T-helper 17 cell (primary cell): Measurements from ENCODE around the gene MZT2A. TPM values are rescaled to one million over a fixed set of nuclear protein-coding genes. Genes with fewer than 3 reads are reported as not detected.
A peak's percentile ranks its signal among the peaks of the same experiment; 100 is the strongest.
"Not testable (repeated sequence)": the region's sequence is repeated elsewhere in the genome, so short reads cannot be mapped to it uniquely, and the experiment has no call there.

Source experiments
- ATAC-seq: fragments of 150-1000 bp; cut with Tn5 transposase; 2 replicates; pipeline ENCODE4 v1.10.0; 2021; ENCODE audit warnings: mild to moderate bottlenecking, moderate library complexity
- DNase-seq, 3 donors: peaks; one replicate each; pipeline versions ENCODE4 v3.0.0 to v3.0.0-alpha.2; 2020 to 2021
- H3K9me3 ChIP-seq: one replicate; pipeline ENCODE4 v1.7.0; 2013; ENCODE audit warnings: low read length, mild to moderate bottlenecking; ENCODE audit not compliant: control insufficient read depth, poor library complexity, severe bottlenecking
- H3K27ac Mint-ChIP-seq: one replicate; pipeline ENCODE4 v1.8.0; 2022; ENCODE audit warnings: mild to moderate bottlenecking, moderate library complexity, mixed read lengths
- H3K27me3 Mint-ChIP-seq: one replicate; pipeline ENCODE4 v1.8.0; 2022; ENCODE audit warnings: mixed read lengths
- H3K36me3 Mint-ChIP-seq: one replicate; pipeline ENCODE4 v1.8.0; 2022; ENCODE audit warnings: low read depth, mixed read lengths
- H3K4me1 Mint-ChIP-seq: one replicate; pipeline ENCODE4 v1.8.0; 2022; ENCODE audit warnings: mild to moderate bottlenecking, mixed read lengths
- H3K4me3 Mint-ChIP-seq: one replicate; pipeline ENCODE4 v1.8.0; 2022; ENCODE audit warnings: mild to moderate bottlenecking, moderate library complexity, mixed read lengths
- total RNA-seq, 4 donors: library from RNA in 2 of 4; stranded (reverse) in 2 of 4; gene quantifications; one replicate each; pipeline ENCODE4 v1.2.3 and lab custom pipeline; 2022 to 2026

MZT2A gene
- total RNA-seq, 2 donors from 2014 or later: 58.4 to 89.1 TPM

DNA sequence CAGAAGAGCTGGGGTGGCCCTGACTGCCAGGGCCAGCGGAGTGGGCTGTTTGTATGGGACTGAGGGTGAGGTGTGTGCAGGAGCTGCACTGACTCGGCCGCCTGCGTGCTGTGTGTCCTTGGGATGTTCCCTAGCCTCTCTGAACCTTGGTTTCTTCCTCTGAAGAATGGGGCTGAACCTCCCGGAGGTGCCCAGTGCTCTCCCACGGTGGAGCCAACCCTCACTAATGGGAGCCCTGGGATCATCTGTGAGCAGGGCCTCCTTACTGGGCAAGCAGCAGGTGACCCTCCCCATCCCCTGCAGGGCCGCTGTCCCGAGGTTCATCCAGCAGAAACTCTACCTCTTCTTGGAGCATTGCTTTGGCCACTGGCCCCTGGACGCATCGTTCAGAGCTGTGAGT lies 23.8 kb upstream of the MZT2A start:
- DNase-seq (no peak), ATAC-seq (no peak)
- Mint-ChIP-seq H3K4me3 (no peak overlapping the region), H3K4me1 (peaks cover 3% of the 10 kb centered on the region), H3K36me3 (peaks cover 4% of the 10 kb centered on the region), H3K27ac (no peak overlapping the region), H3K27me3 (no peaks in the 10 kb centered on the region)
- no peaks in the 10 kb centered on the region for H3K9me3 ChIP-seq

DNA sequence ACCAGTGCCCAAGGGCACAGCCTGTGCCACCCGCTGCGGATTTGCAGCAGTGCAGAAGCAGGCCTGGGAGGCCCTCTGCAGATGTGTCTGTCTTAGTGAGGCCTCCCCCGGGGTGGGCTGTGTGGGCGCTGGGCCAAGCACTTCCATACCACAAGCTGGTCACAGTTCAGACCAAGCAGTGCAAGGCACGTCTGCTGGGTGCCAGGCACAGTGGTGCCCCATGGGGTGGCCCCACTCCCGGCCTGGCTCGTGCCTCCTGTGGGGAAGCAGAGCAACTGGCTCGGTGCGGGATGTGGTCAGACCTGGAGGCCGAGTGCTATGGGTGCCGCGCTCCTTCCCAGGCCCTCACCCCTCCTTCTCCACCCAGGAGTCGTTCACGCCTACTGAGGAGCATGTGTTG lies 23.0 kb upstream of the MZT2A start:
- ATAC-seq, H3K27me3 Mint-ChIP-seq, H3K4me3 Mint-ChIP-seq, H3K9me3 ChIP-seq, H3K27ac Mint-ChIP-seq, H3K4me1 Mint-ChIP-seq, DNase-seq, H3K36me3 Mint-ChIP-seq: not testable (repeated sequence)

- not testable (repeated sequence) for H3K4me1 Mint-ChIP-seq, H3K27me3 Mint-ChIP-seq, H3K36me3 Mint-ChIP-seq, DNase-seq, H3K27ac Mint-ChIP-seq, H3K9me3 ChIP-seq, H3K4me3 Mint-ChIP-seq, ATAC-seq
These were observed 22.4 kb upstream of the MZT2A start for GRCh38 chr2:131514408-131515166.

- ATAC-seq: not testable (repeated sequence)
These were observed 20.0 kb upstream of the MZT2A start for GRCh38 chr2:131511969-131512870.

DNA sequence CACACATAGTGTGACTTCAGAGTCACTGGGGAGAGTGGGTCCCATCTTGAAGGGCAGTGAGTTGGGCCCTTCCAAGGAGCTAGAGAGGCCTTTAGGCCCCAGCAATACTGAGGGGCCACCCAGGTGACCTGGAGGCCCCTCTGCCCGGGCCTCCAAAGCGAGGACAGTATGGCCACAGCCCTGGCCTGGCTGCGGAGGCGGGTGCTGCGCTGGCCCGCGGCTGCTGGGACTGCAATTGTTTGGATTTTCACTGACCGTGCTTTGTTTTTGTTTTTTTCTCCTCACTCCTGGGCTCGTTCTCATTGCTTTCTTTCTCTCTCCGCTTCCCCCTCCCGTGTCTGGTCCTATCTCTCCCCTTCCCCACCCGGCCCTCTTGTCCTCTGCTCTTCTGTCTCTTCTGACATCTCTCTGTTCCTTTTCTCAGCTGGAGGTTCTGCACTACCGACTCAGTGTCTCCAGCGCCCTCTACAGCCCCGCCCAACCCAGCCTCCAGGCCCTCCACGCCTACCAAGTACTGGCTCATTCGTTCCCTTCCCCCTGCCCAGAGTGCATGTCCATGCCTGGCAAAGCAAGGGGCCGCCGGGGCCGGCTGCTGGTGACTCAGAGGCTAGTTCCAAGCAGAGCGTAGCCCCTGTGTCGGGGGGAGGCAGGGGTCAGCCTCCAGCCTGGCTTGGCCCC lies 19.2 kb upstream of the MZT2A start:
- H3K36me3 Mint-ChIP-seq, H3K4me3 Mint-ChIP-seq, H3K4me1 Mint-ChIP-seq, H3K27ac Mint-ChIP-seq, ATAC-seq, DNase-seq, H3K27me3 Mint-ChIP-seq, H3K9me3 ChIP-seq: not testable (repeated sequence)

More at GRCh38 chr2:131511969-131512870, 20.0 kb upstream of the MZT2A start:
- H3K36me3 Mint-ChIP-seq, DNase-seq, H3K9me3 ChIP-seq, H3K27me3 Mint-ChIP-seq, H3K4me1 Mint-ChIP-seq: not testable (repeated sequence)
- peak overlapping the region; percentile 34 for H3K27ac Mint-ChIP-seq
- peak overlapping the region; percentile 7 for H3K4me3 Mint-ChIP-seq

DNA sequence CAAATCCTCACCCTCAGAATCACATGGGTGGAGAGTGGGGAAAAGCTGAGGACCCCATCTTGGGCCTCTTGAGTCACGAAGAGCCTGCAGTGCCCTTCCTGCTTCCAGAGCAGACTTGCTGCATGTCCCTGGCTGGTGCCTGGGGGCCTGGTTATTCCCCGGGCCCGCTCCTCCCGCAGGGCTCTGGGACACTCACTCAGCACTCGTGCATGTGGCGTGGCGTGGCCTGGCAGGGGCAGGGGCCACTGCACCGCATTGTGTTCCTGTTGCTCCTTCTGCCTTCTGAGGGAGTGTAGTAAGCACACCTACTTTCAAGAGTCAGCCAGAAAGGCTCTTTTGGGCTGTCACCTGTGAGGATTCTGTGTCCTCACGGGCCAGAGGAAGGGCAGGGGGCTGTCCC lies 17.4 kb upstream of the MZT2A start:
- DNase-seq (no peak), ATAC-seq (no peak)
- H3K36me3 Mint-ChIP-seq: peaks cover 4% of the 10 kb centered on the region
- no peak overlapping the region for H3K27ac Mint-ChIP-seq
- H3K4me3 Mint-ChIP-seq: no peak overlapping the region
- no peaks in the 10 kb centered on the region for H3K27me3 Mint-ChIP-seq
- no peaks in the 10 kb centered on the region for H3K9me3 ChIP-seq
- H3K4me1 Mint-ChIP-seq: peaks cover 3% of the 10 kb centered on the region

- not testable (repeated sequence) for DNase-seq, H3K4me1 Mint-ChIP-seq, H3K27ac Mint-ChIP-seq, H3K36me3 Mint-ChIP-seq, H3K4me3 Mint-ChIP-seq, H3K27me3 Mint-ChIP-seq, H3K9me3 ChIP-seq
- ATAC-seq: peak; percentile 37
These were observed 12.0 kb upstream of the MZT2A start for GRCh38 chr2:131504082-131504750.

DNA sequence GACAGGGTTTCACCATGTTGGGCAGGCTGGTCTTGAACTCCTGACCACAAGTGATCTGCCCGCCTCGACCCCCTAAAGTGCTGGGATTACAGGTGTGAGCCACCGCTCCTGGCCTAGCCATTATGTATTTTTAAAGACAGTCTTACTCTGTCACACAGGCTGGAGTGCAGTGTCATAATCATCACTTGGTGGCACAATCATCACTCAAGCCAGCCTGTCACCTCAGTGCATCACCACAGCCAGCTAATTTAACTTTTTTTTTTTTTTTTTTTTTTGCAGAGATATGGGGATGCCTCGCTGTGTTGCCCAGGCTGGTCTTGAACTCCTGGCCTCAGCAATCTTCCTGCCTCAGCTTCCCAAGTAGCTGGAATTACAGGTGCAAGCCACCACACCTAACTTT lies 11.4 kb upstream of the MZT2A start:
- ATAC-seq, H3K4me3 Mint-ChIP-seq, H3K27ac Mint-ChIP-seq, H3K9me3 ChIP-seq, H3K4me1 Mint-ChIP-seq, DNase-seq, H3K36me3 Mint-ChIP-seq, H3K27me3 Mint-ChIP-seq: not testable (repeated sequence)

DNA sequence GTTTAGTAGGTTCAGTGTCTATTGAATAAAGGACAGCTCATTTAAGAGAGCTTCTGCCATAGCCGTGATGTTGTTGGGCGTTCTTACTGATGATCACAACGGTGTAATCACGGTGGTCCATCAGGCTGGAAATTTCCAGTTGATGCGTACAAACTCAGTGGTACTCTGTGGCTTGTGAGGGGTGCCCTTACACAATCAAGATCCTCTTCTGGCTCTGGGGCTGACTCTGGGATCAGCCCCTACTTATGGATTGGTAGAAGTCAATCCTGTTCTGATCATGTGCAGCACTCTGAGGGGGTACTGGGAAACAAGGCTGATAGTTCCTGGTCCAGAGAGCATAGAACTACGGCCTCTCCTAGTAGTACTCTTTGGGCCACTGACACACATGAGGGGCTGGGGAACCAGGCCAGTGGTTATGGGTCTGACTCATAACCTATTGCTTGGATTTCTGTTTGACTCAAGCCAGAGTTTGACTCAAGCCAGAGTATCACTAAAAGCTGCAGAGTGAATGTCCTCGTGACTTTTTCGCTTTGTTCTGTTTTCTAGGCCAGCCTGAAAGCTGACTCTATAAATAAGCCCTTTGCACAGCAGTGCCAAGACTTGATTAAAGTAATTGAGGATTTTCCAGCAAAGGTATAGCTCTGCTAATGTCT lies 6.2 kb upstream of the MZT2A start:
- H3K27me3 Mint-ChIP-seq, ATAC-seq, H3K27ac Mint-ChIP-seq, H3K9me3 ChIP-seq, H3K4me3 Mint-ChIP-seq, DNase-seq, H3K36me3 Mint-ChIP-seq: not testable (repeated sequence)
- peaks cover 13% of the 10 kb centered on the region for H3K4me1 Mint-ChIP-seq

GRCh38 chr2:131495506-131495905 lies 3.3 kb upstream of the MZT2A start:
- DNase-seq, ATAC-seq, H3K4me3 Mint-ChIP-seq, H3K36me3 Mint-ChIP-seq, H3K27me3 Mint-ChIP-seq, H3K9me3 ChIP-seq: not testable (repeated sequence)
- Mint-ChIP-seq H3K4me1 (peaks cover 13% of the 10 kb centered on the region), H3K27ac (peak overlapping the region; percentile 47)

DNA sequence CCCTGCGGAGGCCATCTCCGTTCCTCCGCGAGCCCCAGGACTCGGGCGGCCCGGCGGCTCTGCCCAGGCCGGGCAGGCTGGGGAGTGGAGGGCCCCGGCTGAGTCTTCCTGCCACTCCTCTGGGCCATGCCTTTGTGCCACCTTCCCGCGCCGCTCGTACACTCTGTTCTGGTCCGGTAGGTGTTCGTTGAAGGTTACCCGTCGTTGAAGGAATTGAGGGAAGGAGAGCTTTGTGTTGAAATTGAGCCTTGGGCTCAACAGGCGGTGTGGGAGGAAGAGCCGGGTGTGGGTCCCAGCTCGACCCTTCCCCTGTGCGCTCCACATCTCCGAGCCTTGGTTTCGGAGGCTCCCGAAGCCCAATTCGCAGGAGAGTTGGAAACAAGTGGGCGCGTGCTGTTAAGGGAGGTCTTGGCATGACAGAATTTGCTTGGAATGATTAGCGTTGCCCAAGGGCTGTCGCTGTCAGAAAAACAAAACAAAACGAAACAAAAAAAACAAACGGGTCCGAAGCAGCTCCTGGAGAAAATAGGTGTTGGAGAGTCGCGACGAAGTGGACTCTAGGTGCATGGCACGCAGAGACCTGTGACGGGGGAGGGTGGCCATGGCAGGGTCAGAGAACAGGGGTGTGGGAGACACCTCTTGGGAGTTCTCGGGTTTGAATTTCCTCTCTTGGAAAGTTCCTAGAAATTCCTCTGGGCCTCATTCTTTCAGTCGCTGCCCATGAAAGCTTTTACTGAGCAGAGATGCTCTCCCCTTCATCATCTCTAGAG lies 1.2 kb upstream of the MZT2A start:
- peak overlapping the region; percentile 98 for H3K27ac Mint-ChIP-seq
- H3K36me3 Mint-ChIP-seq: peaks cover 5% of the 10 kb centered on the region
- H3K4me3 Mint-ChIP-seq: peak overlapping the region; percentile 94
- peaks cover 23% of the 10 kb centered on the region for H3K4me1 Mint-ChIP-seq
- ATAC-seq (peak; percentile 26), DNase-seq (no peak)
- H3K9me3 ChIP-seq: no peaks in the 10 kb centered on the region
- H3K27me3 Mint-ChIP-seq: no peaks in the 10 kb centered on the region
